Measurements from ENCODE around the gene PERCC1. TPM values are rescaled to one million over a fixed set of nuclear protein-coding genes. Genes with fewer than 3 reads are reported as not detected.

The PERCC1 gene
- total and polyA plus RNA-seq, 2 experiments from 2014 or later: 0.18 TPM; not detected in 1

GRCh38 chr16:1470481-1471251 lies 39.8 kb downstream of the PERCC1 start:
- peak in 1 of 2 donors; percentile 68 for DNase-seq (ENCODE audit: low read depth in 1 of 2, low spot score in 1 of 2)
- H3K27ac ChIP-seq: no peak overlapping the region
- TF ChIP-seq, protein P1, sequence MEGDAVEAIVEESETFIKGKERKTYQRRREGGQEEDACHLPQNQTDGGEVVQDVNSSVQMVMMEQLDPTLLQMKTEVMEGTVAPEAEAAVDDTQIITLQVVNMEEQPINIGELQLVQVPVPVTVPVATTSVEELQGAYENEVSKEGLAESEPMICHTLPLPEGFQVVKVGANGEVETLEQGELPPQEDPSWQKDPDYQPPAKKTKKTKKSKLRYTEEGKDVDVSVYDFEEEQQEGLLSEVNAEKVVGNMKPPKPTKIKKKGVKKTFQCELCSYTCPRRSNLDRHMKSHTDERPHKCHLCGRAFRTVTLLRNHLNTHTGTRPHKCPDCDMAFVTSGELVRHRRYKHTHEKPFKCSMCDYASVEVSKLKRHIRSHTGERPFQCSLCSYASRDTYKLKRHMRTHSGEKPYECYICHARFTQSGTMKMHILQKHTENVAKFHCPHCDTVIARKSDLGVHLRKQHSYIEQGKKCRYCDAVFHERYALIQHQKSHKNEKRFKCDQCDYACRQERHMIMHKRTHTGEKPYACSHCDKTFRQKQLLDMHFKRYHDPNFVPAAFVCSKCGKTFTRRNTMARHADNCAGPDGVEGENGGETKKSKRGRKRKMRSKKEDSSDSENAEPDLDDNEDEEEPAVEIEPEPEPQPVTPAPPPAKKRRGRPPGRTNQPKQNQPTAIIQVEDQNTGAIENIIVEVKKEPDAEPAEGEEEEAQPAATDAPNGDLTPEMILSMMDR (IDR thresholded peaks at IDR 0.05; ENCODE audit: low read depth, low read length): no peak

GRCh38 chr16:1471569-1472194 lies 40.8 kb downstream of the PERCC1 start:
- no peak overlapping the region for H3K27ac ChIP-seq
- H3K36me3 ChIP-seq: no peaks in the 10 kb centered on the region
- H3K4me1 ChIP-seq (ENCODE audit: low read depth): peaks cover 4% of the 10 kb centered on the region
- no peak overlapping the region for H3K4me3 ChIP-seq
- H3K9me3 ChIP-seq (ENCODE audit: low read depth): no peaks in the 10 kb centered on the region
- TF ChIP-seq, protein P1 (IDR thresholded peaks at IDR 0.05; ENCODE audit: low read depth, low read length): no peak
- no peaks in the 10 kb centered on the region for H3K27me3 ChIP-seq
- DNase-seq (ENCODE audit: low read depth in 1 of 2, low spot score in 1 of 2): no peak

More at GRCh38 chr16:1470481-1471251, 39.8 kb downstream of the PERCC1 start:
- Histone ChIP-seq H3K9me3 (ENCODE audit: low read depth) (no peaks in the 10 kb centered on the region), H3K36me3 (no peaks in the 10 kb centered on the region), H3K4me1 (ENCODE audit: low read depth) (peaks cover 4% of the 10 kb centered on the region), H3K27me3 (no peaks in the 10 kb centered on the region), H3K4me3 (no peak overlapping the region)

DNA sequence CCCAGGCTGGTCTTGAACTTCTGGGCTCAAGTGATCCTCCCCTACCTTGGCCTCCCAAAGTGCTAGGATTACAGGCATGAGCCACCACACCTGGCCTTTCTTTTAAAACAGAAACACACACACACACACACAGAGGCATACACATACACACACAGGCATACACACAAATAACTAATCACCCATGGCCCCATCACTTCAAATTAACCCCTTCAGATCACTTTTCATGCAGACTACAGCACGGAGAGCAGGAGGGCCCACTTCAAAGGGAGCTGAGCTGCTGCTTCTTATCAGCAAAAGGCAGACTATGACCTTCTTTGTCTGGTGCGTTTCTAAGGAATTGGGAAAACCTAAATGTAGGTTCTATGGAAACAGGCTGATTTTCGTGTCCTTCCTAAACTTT lies 42.1 kb downstream of the PERCC1 start:
- no peak overlapping the region for H3K4me3 ChIP-seq
- DNase-seq (ENCODE audit: low read depth in 1 of 2, low spot score in 1 of 2): no peak
- H3K4me1 ChIP-seq (ENCODE audit: low read depth): peaks cover 4% of the 10 kb centered on the region
- H3K27ac ChIP-seq: no peak overlapping the region
- no peaks in the 10 kb centered on the region for H3K9me3 ChIP-seq (ENCODE audit: low read depth)
- no peaks in the 10 kb centered on the region for H3K27me3 ChIP-seq
- TF ChIP-seq, protein P1 (IDR thresholded peaks at IDR 0.05; ENCODE audit: low read depth, low read length): no peak
- H3K36me3 ChIP-seq: no peaks in the 10 kb centered on the region

GRCh38 chr16:1474082-1474795 lies 43.4 kb downstream of the PERCC1 start:
- TF ChIP-seq, protein P1 (IDR thresholded peaks at IDR 0.05; ENCODE audit: low read depth, low read length): no peak
- Histone ChIP-seq H3K27ac (peak overlapping the region; percentile 83), H3K4me1 (ENCODE audit: low read depth) (peaks cover 4% of the 10 kb centered on the region), H3K9me3 (ENCODE audit: low read depth) (no peaks in the 10 kb centered on the region), H3K27me3 (no peaks in the 10 kb centered on the region), H3K4me3 (peak overlapping the region; percentile 48), H3K36me3 (no peaks in the 10 kb centered on the region)
- peak in 1 of 2 donors; percentile 9 for DNase-seq (ENCODE audit: low read depth in 1 of 2, low spot score in 1 of 2)

GRCh38 chr16:1474796-1475551 lies 44.1 kb downstream of the PERCC1 start, which contains the start of gene CLCN7:
TSS of gene CLCN7 (minus strand) at chr16:1475028. CDS start at chr16:1474974, 54 bp downstream.
- Histone ChIP-seq H3K36me3 (no peaks in the 10 kb centered on the region), H3K27me3 (no peaks in the 10 kb centered on the region), H3K9me3 (ENCODE audit: low read depth) (no peaks in the 10 kb centered on the region), H3K4me1 (ENCODE audit: low read depth) (peaks cover 4% of the 10 kb centered on the region), H3K27ac (peak within 1 kb of the TSS; percentile 83), H3K4me3 (peak within 1 kb of the TSS; percentile 48)
- TF ChIP-seq, protein P1 (IDR thresholded peaks at IDR 0.05; ENCODE audit: low read depth, low read length): no peak
- peak; percentile 88 to 91 for DNase-seq (ENCODE audit: low read depth in 1 of 2, low spot score in 1 of 2)

Data from cardiac muscle cell (in vitro differentiated cells and primary cell).